Stimulated activated CD4-positive, alpha-beta T cell treated with anti-CD3 and anti-CD28 coated beads, Interleukin-2, amount 100 ng/mL, for 4 hours (primary cell): ENCODE measurements around the gene ANTXR2.
A peak's percentile ranks its signal among the peaks of the same experiment; 100 is the strongest.

Experiments used
- DNase-seq: peaks from one replicate; pipeline ENCODE4 v3.0.0-alpha.2; 2020; ENCODE audit warnings: low read depth

Gene ANTXR2

GRCh38 chr4:79983431-79983830 lies 89.6 kb downstream of the ANTXR2 start:
- DNase-seq: no peak

- DNase-seq: no peak
Observed at GRCh38 chr4:79982601-79983322, 90.3 kb downstream of the ANTXR2 start.

GRCh38 chr4:79980448-79980847 lies 92.6 kb downstream of the ANTXR2 start:
- no peak for DNase-seq

GRCh38 chr4:79979785-79980437 lies 93.1 kb downstream of the ANTXR2 start:
- DNase-seq: no peak

- no peak for DNase-seq
Observed at GRCh38 chr4:79977131-79977840, 95.7 kb downstream of the ANTXR2 start.

GRCh38 chr4:79964400-79965211 lies 108.4 kb downstream of the ANTXR2 start:
- no peak for DNase-seq

- no peak for DNase-seq
Observed at GRCh38 chr4:79964020-79964399, 109.0 kb downstream of the ANTXR2 start.

GRCh38 chr4:79959652-79960051 lies 113.4 kb downstream of the ANTXR2 start:
- DNase-seq: no peak

GRCh38 chr4:79958466-79959264 lies 114.4 kb downstream of the ANTXR2 start:
- DNase-seq: no peak

GRCh38 chr4:79949178-79949577 lies 123.9 kb downstream of the ANTXR2 start:
- DNase-seq: no peak

GRCh38 chr4:79948739-79949138 lies 124.3 kb downstream of the ANTXR2 start:
- DNase-seq: no peak

GRCh38 chr4:79948261-79948660 lies 124.8 kb downstream of the ANTXR2 start:
- no peak for DNase-seq

GRCh38 chr4:79947386-79947785 lies 125.6 kb downstream of the ANTXR2 start:
- DNase-seq: no peak

GRCh38 chr4:79935274-79935673 lies 137.8 kb downstream of the ANTXR2 start:
- no peak for DNase-seq

- DNase-seq: no peak
Observed at GRCh38 chr4:79934660-79935059, 138.4 kb downstream of the ANTXR2 start.

- no peak for DNase-seq
Observed at GRCh38 chr4:79927931-79928330, 145.1 kb downstream of the ANTXR2 start.

GRCh38 chr4:79923281-79923680 lies 149.7 kb downstream of the ANTXR2 start:
- DNase-seq: no peak

GRCh38 chr4:79922011-79922410 lies 151.0 kb downstream of the ANTXR2 start:
- no peak for DNase-seq

GRCh38 chr4:79920163-79920853 lies 152.7 kb downstream of the ANTXR2 start:
- DNase-seq: no peak

GRCh38 chr4:79918292-79918691 lies 154.7 kb downstream of the ANTXR2 start:
- DNase-seq: no peak

GRCh38 chr4:79917246-79917645 lies 155.8 kb downstream of the ANTXR2 start:
- DNase-seq: peak; percentile 11
